NCI-H2196 (cell line): ENCODE results near the gene POLR2J.

Experiments used
- DNase-seq: peaks from one replicate; lab custom pipeline; 2025; ENCODE audit not compliant: unreplicated experiment; lab: John Stamatoyannopoulos, UW

The POLR2J gene

GRCh38 chr7:102444961-102445673 is 33.6 kb downstream of the POLR2J start:
- no peak for DNase-seq

- DNase-seq: peak; percentile 70
Measured at GRCh38 chr7:102439963-102440795, 38.5 kb downstream of the POLR2J start.

DNA sequence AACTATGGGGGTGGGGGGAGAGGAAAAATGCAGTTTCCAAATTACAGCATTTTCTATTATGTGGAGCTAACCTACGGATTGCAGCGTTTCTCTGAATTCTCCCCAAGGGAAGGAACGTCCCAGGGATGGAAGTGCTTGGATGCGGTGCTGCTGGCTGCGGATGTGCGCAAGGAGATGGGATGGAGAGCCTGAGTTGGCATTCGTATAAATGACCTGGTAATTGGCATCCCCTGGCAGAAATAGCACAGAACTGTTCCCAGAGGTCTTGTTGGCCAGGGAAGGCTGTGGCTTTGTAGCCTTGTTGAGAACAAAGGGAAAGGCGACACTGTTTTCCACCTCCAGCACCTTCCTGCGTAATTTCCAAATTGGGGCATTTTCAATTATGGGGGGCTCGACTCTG is 42.6 kb downstream of the POLR2J start:
- DNase-seq: no peak

GRCh38 chr7:102434039-102434486 is 44.7 kb downstream of the POLR2J start:
- DNase-seq: no peak

DNA sequence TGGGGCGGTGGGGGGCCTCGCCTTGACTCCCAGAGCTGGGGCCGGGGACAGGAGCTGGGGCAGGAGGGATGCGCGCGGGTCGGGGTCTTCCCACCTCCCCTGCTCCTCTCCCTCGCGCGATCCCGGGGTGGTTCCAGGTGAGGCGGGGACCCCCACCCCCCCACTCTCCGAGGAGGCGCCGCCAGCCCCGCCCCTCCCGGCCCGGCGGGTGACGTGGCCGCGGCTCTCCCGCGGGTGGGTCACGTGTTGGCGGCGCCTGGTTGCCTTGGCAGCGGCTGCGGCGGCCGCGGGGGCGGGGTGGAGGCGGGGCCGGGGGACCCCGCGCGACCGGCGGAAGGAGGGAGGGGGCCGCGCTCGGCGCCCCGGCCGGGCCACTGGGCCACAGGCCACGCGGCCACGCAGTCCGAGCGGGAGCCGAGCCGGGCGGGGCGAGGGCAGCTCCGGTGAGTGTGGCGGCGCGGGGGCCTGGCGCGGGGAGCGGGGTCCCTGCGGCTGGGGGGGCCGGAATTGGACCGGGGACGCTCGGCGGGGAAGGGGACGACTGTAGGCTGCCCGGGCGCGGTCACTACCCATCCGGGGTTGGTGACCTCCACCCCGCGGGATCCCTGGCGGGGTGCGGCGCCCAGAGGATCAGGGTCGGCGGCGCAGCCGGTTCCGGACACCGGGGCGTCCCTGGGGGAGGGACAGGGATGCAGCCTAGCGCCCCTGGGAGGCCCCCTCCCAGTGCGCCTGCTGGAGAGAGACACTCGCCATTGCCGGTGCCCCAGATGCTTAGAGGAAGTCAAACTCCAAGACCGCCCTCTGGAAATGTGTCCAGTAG is 45.3 kb downstream of the POLR2J start, which contains the start of gene ORAI2:
TSS of gene ORAI2 (plus strand) at position 357 of the 820 bp plus-strand sequence. CDS start 5,382 bp downstream, outside the sequence.
- peak; percentile 80 for DNase-seq

GRCh38 chr7:102432442-102433218 is 46.1 kb downstream of the POLR2J start:
- no peak for DNase-seq

- peak; percentile 61 for DNase-seq
Measured at GRCh38 chr7:102431617-102432298, 47.0 kb downstream of the POLR2J start.

DNA sequence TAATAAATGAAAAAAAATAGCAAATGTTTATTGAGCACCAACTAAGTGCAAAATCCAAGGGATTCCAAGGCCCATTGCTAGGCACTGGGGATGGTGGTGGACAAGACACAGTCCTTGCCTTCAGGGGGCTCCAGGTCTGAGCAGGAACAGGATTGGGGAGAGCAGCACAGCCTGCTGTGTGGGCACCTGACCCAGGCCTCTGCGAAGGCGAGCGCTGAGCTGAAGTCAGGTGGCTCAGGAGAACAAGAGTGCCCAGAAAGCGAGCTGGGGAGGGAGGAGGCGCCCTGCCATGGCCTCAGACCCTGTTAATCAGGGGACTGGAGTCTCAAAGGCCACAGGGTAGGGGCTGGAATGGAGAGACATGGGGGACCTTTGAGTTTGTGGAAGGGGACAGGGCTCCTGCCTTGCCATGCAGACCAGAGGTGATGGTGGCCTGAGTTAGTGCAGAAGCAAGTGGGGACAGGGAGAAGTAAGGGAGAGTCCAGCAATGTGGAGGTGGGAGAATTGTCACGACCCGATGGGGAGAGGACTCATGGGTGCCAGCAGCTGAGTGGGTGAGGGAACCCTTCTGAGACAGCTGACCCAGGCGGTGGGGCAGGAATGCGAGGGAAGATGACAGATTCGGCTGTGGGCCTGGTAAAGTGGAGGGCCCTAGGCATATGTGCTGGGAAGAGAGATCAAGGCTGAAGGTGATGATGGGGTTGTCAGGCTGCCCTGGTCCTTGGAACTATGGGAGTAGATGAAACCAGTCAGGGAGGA is 49.4 kb downstream of the POLR2J start:
- DNase-seq: no peak

GRCh38 chr7:102427019-102427405 is 51.7 kb downstream of the POLR2J start:
- DNase-seq: no peak

- no peak for DNase-seq
Measured at GRCh38 chr7:102426268-102427018, 52.3 kb downstream of the POLR2J start.

- no peak for DNase-seq
Measured at GRCh38 chr7:102425639-102426267, 53.0 kb downstream of the POLR2J start.

DNA sequence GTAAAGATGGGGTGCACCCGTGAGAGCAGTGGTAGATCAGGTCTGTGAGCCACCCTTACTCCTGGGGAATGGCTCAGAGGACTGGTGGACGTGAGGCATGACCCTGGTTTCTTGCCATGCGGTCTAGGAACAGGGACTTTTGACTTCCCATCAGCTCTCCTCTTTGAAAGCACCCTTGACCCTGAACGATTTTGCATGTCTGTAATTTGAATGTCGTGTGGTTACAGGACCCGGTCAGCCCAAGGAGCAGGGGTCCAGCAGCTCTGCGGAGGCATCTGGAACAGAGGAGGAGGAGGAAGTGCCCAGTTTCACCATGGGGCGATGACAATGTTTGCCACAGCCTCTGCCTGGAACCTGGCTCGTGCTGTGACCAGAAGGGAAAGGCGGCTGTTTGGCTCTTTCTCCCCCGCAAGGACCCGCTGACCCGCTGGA is 53.9 kb downstream of the POLR2J start:
- no peak for DNase-seq

- DNase-seq: no peak
Measured at GRCh38 chr7:102424129-102424551, 54.6 kb downstream of the POLR2J start.
